ENCODE measurements around the gene PDE4B. TPM values are rescaled to one million over a fixed set of nuclear protein-coding genes. Genes with fewer than 3 reads are reported as not detected.

Gene PDE4B
- total RNA-seq, 1 donor from 2014 or later: 54.6 TPM

DNA sequence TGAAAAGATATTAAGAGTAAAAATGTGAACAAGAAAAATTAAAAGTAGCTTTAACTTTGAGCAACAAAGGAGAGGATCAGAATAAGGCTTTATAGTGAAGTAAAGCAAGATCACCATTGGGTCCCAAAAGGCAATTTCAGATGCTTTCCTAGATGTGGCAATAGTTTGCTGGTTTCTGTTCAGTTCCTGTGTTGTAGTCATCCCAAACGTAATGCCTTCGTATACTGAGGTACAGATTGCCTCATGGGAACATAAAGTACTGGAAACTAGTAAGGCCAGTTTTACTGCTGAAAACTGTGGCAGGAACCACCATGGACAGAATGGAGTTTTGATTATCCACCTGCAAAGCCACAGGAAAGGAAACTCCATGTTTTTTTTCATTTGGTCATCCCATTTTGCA is 457.8 kb downstream of the PDE4B start:
- intact Hi-C loops (cut with micrococcal nuclease): no loop called here

GRCh38 chr1:66251546-66251945 is 458.9 kb downstream of the PDE4B start:
- intact Hi-C loops (cut with micrococcal nuclease): no loop called here

DNA sequence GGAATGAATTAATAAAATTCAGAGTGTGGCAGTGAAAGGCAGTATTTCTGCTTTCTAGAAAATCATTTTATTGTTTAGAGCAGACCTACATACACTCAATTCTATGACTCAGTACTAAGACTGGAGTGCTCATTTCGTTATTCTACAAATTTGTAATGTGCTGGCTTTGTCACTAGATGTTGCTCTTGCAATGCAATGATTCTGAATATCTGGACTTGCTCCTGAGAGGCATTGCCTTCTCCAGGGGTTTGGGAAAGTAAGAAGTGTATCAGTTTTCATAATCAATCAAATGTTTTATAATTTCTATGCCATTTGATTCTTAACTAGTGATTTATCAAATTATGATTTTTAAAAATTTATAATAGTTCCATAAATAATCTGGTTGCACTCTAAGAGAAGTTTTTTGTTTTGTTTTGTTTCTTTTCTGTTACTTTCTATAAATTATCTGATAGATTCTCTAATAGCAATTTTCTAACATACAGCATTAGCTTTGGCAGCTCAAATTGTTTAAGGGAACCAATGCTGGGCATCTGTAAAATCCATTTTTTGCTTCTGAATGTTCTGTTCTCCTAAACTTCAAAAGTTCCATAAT is 460.7 kb downstream of the PDE4B start:
- intact Hi-C loops (cut with micrococcal nuclease): loop anchor here (1.0 to 2.0 kb wide), 9 partner anchors 21 to 473 kb away; no protein-coding TSS in a partner anchor

DNA sequence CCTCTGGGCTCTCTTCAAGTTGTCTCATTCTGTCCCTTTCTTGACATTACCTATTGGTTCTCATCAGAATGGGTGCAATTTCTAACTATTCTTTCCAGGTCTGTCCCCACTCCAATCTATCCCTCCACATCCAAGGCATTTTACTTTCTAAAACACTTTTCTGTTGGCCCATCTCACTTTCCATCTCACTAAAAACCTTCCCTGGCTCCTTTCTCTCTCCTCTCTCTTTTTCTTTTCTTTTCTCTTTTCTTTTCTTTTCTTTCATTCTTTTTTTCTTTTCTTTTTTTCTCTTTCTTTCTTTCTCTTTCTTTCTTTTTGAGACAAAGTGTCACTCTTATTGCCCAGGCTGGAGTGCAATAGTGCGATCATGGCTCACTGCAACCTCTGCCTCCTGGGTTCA is 462.1 kb downstream of the PDE4B start:
- intact Hi-C loops (cut with micrococcal nuclease): no loop called here

DNA sequence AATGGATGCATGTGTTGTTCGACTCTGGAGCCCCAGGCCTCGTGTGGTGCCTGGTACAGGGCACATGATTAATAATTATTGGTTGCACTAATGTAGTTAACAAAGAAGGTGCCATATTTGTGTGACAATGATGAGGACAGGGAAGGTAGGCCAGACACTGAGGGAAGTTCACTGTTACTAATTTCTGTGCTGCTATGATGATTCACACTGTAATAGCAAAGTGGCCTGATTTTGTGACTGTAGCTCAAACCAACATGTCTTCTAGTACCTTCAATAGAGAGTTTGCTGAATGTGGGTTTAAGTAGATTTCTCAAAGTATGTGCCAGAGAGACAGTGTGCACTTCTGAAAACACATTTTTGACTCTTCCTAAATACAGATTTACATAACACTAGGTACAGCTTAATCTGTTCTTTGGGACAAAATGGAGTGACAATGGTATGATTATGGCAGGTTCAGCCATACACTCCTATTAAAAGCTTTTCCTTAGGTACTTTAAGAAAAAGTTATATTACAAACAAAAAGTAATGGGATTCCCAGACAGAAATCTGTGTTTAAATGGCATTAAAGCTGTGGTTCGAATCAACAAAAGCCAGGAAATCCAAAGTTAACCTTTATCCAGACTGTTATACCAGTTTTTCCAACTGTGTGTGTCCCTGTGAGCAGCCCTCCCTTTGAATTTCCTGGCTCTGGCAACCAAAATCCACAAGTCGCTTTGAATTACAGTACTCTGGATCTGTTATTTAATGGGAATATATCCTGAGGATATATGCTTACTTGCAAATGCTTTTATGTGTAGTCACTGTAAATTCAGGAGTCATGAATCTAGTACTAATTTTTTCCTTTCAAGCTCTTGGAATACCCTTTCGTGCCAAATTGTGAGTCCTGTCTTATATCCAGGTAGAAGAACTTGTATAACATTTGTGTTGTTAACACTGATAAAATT is 464.2 kb downstream of the PDE4B start:
- intact Hi-C loops (cut with micrococcal nuclease): no loop called here

- intact Hi-C loops (cut with micrococcal nuclease): loop anchor here (1.0 kb wide), 1 partner anchor 24 kb away; no protein-coding TSS in a partner anchor
Measured at GRCh38 chr1:66258404-66259105, 465.9 kb downstream of the PDE4B start.

- intact Hi-C loops (cut with micrococcal nuclease): loop anchor here (1.0 kb wide), 1 partner anchor 10 kb away; no protein-coding TSS in a partner anchor
Measured at GRCh38 chr1:66261364-66261763, 468.7 kb downstream of the PDE4B start.

DNA sequence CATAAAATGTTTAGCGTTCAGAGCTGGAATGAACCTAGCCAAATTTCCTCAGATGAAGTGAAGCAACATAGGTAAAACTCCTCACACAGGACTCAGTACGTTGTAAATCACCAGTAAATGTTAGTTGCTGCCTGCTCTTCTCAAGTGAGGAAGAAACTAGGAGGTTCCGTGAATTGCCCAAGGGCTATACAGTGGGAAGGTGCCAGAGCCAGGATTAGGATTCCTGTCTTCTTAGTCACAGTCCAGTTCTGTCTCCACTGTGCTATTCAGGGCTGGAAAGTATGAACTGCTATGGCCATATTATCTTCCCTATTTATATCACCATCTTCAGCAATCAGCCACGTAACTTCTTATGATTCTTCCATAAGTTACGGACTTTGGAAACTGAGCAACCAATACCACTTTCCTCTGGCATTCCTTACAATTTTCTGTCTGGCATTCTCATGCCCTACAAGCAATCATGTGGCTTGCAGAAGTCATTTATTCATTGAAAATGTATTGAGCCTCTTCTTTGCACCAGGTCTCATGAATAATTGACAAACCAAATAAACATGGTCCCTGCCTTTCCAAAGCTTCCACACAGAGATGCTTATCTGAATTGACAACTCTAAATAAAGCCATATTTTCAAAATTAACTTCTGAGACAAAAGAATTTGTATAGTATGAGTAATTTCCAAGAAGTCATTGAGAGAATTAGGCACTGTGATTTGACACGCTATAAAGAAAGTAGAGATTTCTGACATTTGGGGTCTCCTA is 469.7 kb downstream of the PDE4B start:
- intact Hi-C loops (cut with micrococcal nuclease): no loop called here

DNA sequence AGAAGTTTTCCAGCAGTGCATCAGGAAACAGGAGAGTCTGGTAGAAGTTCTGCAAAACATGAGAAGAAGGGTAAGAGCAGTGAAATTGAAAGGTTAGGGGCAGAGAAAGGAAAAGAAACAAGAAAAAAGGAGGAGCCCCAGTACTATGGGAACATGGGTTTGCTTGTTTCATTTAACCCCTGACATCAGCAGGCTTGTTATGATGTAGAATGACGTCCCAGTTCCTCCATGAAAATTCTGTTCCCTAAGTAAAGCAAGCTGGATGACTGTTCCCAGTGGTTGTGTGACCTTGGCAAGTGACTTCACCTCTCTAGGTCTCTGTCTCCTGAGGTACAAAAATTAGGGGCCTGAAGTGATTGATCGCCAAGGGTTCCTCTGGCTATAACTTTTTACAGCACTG is 472.6 kb downstream of the PDE4B start:
- intact Hi-C loops (cut with micrococcal nuclease): no loop called here

DNA sequence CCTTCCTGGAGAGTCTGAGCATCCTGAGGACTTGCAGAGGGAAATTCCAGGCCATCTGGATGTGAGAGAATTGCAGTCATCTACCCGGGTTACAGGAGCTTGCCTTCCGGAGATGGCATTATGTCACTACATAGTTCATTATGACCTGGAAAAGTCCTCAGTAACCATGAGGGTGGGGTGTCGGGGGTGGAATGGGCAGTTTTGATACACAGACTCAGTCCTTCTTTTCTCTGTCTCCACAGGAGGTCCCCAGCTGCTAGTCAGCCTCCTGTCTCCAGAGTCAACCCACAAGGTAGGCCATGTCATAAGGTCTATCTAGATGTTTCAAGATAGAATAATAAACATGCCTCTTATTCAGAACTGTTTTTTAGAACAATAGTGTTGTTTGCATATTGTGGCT is 473.1 kb downstream of the PDE4B start:
- intact Hi-C loops (cut with micrococcal nuclease): no loop called here

DNA sequence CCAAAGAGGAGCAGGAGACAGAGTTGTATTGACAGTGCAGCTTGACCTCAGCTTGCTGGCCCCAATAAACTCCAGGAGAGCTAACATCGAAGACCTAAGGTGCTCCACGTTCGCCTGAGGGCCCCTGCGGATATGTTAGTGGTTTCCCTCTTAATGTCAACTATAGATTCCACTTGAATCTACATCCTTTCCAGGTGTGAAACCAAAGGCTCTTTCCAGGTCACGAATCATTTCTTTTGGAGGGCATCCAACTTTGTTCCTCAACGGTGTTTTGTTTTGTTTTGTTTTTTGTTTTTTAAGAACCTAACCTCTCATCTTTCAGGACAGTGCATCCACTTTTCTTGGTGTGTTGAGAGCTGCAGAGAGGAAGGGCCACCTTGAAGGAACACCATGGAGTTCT is 473.7 kb downstream of the PDE4B start:
- intact Hi-C loops (cut with micrococcal nuclease): no loop called here

DNA sequence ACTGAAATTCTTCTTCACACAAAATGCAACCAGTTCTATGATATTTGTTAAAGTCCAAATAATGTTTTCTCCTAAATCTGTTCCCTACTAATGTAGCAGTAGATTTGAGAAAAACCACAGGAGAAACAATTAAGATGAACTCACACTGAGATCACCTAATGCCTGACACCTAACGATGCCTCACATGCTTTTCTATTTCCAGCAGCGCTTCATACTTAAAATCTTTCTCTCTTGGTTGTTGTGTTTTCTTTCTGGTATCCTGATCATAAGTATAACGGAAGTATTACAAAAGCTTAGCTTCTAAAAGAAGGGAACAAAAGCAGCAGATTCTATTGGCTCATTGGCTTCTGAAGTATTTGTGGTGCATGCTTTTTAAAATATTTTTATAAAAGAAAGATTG is 474.1 kb downstream of the PDE4B start:
- intact Hi-C loops (cut with micrococcal nuclease): no loop called here

- intact Hi-C loops (cut with micrococcal nuclease): no loop called here
Measured at GRCh38 chr1:66267201-66267940, 474.7 kb downstream of the PDE4B start.

DNA sequence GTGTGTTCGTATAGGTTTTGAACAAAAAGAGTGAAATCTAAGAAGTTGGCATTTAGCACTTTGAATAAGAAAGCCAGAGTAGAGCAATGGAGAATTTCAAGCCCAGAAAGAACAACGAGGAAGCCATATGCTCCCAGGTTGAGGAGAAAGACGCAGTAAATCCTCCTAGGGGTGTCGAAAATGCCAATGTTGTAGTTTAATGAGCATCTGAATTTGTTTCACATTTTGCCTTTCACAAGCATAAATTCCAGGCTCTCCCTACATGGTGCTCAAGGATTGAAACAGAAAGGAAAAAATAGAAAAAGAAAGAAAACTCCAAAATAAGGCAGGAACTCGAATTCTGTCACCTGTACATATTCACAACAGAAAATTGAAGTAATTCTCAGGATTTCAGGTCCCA is 476.5 kb downstream of the PDE4B start:
- intact Hi-C loops (cut with micrococcal nuclease): no loop called here

DNA sequence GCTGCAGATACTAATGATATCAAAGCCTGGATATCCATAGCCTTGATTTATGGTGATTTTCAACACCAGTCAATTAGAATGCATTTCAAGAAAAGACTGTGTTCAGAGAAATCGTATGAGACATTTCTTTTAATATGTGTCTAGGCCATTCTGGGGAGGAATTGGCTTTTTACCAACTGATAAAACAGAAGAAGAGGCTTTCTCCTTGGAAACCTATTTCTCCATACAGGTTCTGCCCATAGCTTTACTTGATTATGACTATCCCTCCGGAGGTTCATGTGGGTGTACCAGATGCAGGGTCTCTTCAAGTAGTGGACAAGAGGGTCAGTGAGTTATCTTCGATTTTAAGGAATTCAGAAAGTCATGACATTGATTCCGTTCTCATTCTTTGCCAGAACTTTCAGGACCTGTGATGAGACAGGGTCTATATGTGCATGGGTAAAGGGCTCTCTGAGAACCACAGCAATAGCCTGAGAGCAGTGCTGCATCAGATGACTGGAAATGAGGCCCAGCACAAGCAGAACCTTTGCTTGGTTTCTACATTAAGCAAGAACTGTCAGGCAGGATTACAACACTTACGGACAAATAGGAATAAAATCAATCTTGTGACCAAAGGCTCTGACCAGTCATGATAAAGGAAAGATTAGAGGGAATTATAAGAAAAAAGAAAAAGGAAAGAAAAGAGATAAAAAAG is 477.6 kb downstream of the PDE4B start:
- intact Hi-C loops (cut with micrococcal nuclease): loop anchor here (10.0 kb wide), 2 partner anchors 1065 to 1305 kb away; partner anchors contain the start of gene JAK1

DNA sequence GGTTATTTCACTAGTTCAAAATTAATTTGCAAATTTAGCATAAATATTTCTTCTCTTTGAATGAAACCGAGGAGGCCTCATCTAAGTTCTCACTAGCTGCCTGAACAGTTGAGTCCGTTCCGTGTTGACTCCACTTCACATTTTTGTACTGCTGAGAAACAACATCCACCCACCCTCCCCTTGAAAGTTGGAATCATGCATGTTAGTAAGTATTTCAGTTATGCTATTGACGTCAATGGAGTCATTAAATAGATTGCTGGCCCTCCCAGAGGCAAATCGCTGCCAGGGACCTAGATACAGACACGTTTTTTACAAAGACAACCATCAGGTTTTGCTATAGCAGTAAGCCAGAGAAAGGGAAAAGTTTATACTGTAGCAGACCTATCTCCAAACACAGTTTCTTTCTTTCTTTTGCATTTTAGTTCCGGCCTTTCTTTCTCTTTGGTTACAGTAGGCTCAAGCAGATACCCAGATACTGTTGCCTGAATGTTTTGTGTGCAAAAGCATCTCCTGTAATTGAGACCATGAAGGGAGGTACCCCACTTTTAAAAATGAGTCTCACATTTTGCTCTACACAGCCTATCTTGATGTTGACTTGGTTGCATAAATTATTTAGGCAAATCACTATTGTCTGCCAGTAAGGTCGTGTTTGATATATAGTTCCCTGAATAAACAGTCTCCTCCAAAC is 478.7 kb downstream of the PDE4B start:
- intact Hi-C loops (cut with micrococcal nuclease): loop anchor here (1.0 to 10.0 kb wide), 5 partner anchors 8 to 1307 kb away; partner anchors contain the start of gene JAK1

DNA sequence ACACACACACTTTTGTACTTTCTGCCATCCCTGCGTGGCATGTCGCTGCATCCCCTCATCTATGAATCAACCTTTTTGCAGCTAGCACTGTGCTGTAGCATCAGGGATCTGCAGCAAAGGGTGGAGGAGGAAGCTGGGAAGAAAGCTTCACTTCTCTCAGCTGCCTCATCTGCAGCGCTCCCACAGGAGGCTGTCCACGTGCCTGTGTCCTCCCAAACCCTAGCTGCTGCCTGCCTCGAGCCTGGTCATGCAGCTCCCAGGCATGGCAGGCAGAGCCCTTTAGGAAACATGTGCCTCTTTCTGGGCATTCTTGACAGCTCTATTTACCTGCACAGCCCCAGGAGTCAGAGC is 479.2 kb downstream of the PDE4B start:
- intact Hi-C loops (cut with micrococcal nuclease): loop anchor here (1.0 to 10.0 kb wide), 5 partner anchors 7 to 1307 kb away; partner anchors contain the start of gene JAK1

DNA sequence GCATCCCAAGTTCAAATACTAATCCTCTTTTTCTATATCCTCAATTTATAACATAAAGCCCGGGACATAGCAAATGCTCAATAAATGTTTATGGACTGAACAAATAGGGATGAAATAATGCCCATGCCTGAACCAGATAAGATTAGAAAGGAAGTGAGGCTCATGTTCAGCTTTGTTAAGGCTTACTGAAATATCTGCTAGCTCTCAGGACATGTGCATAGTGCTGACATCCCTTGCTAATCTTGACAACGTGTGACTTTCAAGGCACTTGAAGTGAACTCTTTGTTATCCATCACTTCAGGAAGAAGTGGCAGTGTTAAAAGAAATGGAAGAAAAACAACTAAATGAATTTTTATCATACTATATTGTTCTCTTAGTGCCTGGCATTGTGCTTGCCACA is 481.0 kb downstream of the PDE4B start:
- intact Hi-C loops (cut with micrococcal nuclease): loop anchor here (1.0 to 10.0 kb wide), 7 partner anchors 9 to 1309 kb away; partner anchors contain the start of gene JAK1

- intact Hi-C loops (cut with micrococcal nuclease): loop anchor here (1.0 to 10.0 kb wide), 7 partner anchors 8 to 1310 kb away; partner anchors contain the start of gene JAK1
Measured at GRCh38 chr1:66274634-66275033, 481.9 kb downstream of the PDE4B start.
